ENCODE results near the gene HORMAD1. TPM values are rescaled to one million over a fixed set of nuclear protein-coding genes. Genes with fewer than 3 reads are reported as not detected.

The HORMAD1 gene
- total and polyA plus RNA-seq, 2 donors (not counting 1 experiment from before 2014, with no cell fraction given) = 0.94 to 2.1 TPM

GRCh38 chr1:150724336-150724735 lies 3.6 kb upstream of the HORMAD1 start:
- no peak overlapping the region for H3K4me3 Mint-ChIP-seq
- Histone ChIP-seq H3K9ac (ENCODE audit: low read length) (no peak overlapping the region), H3K9me3 (ENCODE audit: control extremely low read depth in 1 of 3, control insufficient read depth in 2 of 3, insufficient read depth in 1 of 3, low read length in 2 of 3) (peaks cover 0 to 4% (median 0%) of the 10 kb centered on the region in 3 donors), H3K27ac (ENCODE audit: low read length in 2 of 2) (no peak overlapping the region), H4K20me1 (ENCODE audit: control insufficient read depth, insufficient read depth, low read length, poor library complexity, severe bottlenecking) (no peaks in the 10 kb centered on the region), H3K36me3 (replicated peaks in 1 of 2; ENCODE audit: control extremely low read depth in 1 of 2, control insufficient read depth in 1 of 2, extremely low read depth in 1 of 2, insufficient read depth in 2 of 2, low read length in 1 of 2) (no peaks in the 10 kb centered on the region), H2AFZ (ENCODE audit: insufficient read depth, low read depth, low read length, poor library complexity, severe bottlenecking) (no peak overlapping the region), H3K4me2 (replicated peaks; ENCODE audit: low read depth, low read length, poor library complexity, severe bottlenecking) (no peak overlapping the region), H3K27me3 (replicated peaks in 1 of 4; ENCODE audit: control extremely low read depth in 1 of 4, control insufficient read depth in 3 of 4, insufficient read depth in 4 of 4, low read length in 3 of 4) (no peaks in the 10 kb centered on the region), H3K4me1 (ENCODE audit: control insufficient read depth in 2 of 2, insufficient read depth in 2 of 2, low read length in 2 of 2) (no peaks in the 10 kb centered on the region), H3K79me2 (ENCODE audit: control insufficient read depth, insufficient read depth, low read length) (no peaks in the 10 kb centered on the region), H3K4me3 (ENCODE audit: control extremely low read depth in 1 of 5, extremely low read depth in 1 of 5, insufficient read depth in 1 of 5, low read depth in 2 of 5, low read length in 4 of 5) (no peak overlapping the region)
- no peak overlapping the region for H3K27ac Mint-ChIP-seq
- intact Hi-C loops (cut with micrococcal nuclease) = no loop called here
- H3K9me3 Mint-ChIP-seq (ENCODE audit: insufficient read depth) = no peaks in the 10 kb centered on the region
- no peak for DNase-seq
- CTCF ChIA-PET = interaction anchor here (1.2 kb wide), 1 partner anchor 14 kb away, joined by 4 read pairs; no protein-coding TSS in a partner anchor
- H3K27me3 Mint-ChIP-seq = no peaks in the 10 kb centered on the region
- WGBS (ENCODE audit: insufficient coverage) = no CpG with 5 or more reads among the region's 2 CpGs
- H3K4me1 Mint-ChIP-seq = no peaks in the 10 kb centered on the region
- no peak for ATAC-seq (ENCODE audit: low read depth)
- TF ChIP-seq EZH2 (IDR thresholded peaks at IDR 0.05; ENCODE audit: borderline replicate concordance, insufficient read depth, low read depth, low read length, poor library complexity, severe bottlenecking) (no peak), CTCF (IDR thresholded peaks at IDR 0.05) (no peak)
- POLR2A ChIA-PET = no interaction called here

GRCh38 chr1:150720098-150720497 lies 597 bp downstream of the HORMAD1 start:
- ATAC-seq (ENCODE audit: low read depth) (no peak), DNase-seq (no peak)
- WGBS (ENCODE audit: insufficient coverage) = 98% methylated on average over 16 of the region's 21 CpGs
- Histone ChIP-seq H2AFZ (ENCODE audit: insufficient read depth, low read depth, low read length, poor library complexity, severe bottlenecking) (no peak overlapping the region), H3K4me3 (ENCODE audit: control extremely low read depth in 1 of 5, extremely low read depth in 1 of 5, insufficient read depth in 1 of 5, low read depth in 2 of 5, low read length in 4 of 5) (no peak overlapping the region), H3K79me2 (ENCODE audit: control insufficient read depth, insufficient read depth, low read length) (no peaks in the 10 kb centered on the region), H3K4me1 (ENCODE audit: control insufficient read depth in 2 of 2, insufficient read depth in 2 of 2, low read length in 2 of 2) (no peaks in the 10 kb centered on the region), H3K9me3 (ENCODE audit: control extremely low read depth in 1 of 3, control insufficient read depth in 2 of 3, insufficient read depth in 1 of 3, low read length in 2 of 3) (peaks cover 0 to 4% (median 0%) of the 10 kb centered on the region in 3 donors), H3K9ac (ENCODE audit: low read length) (no peak overlapping the region), H3K27me3 (replicated peaks in 1 of 4; ENCODE audit: control extremely low read depth in 1 of 4, control insufficient read depth in 3 of 4, insufficient read depth in 4 of 4, low read length in 3 of 4) (no peaks in the 10 kb centered on the region), H3K36me3 (replicated peaks in 1 of 2; ENCODE audit: control extremely low read depth in 1 of 2, control insufficient read depth in 1 of 2, extremely low read depth in 1 of 2, insufficient read depth in 2 of 2, low read length in 1 of 2) (no peaks in the 10 kb centered on the region), H3K27ac (ENCODE audit: low read length in 2 of 2) (no peak overlapping the region), H4K20me1 (ENCODE audit: control insufficient read depth, insufficient read depth, low read length, poor library complexity, severe bottlenecking) (no peaks in the 10 kb centered on the region), H3K4me2 (replicated peaks; ENCODE audit: low read depth, low read length, poor library complexity, severe bottlenecking) (no peak overlapping the region)
- H3K27me3 Mint-ChIP-seq = no peaks in the 10 kb centered on the region
- intact Hi-C loops (cut with micrococcal nuclease) = no loop called here
- H3K9me3 Mint-ChIP-seq (ENCODE audit: insufficient read depth) = no peaks in the 10 kb centered on the region
- ChIA-PET POLR2A (no interaction called here), CTCF (no interaction called here)
- no peak overlapping the region for H3K27ac Mint-ChIP-seq
- H3K4me3 Mint-ChIP-seq = no peak overlapping the region
- H3K4me1 Mint-ChIP-seq = no peaks in the 10 kb centered on the region
- TF ChIP-seq EZH2 (IDR thresholded peaks at IDR 0.05; ENCODE audit: borderline replicate concordance, insufficient read depth, low read depth, low read length, poor library complexity, severe bottlenecking) (no peak), CTCF (IDR thresholded peaks at IDR 0.05) (no peak)

Measured in B cell (primary cell).